AG10803 (cell line): Measurements from ENCODE around the gene OR8B3.
"Not testable (repeated sequence)": the region's sequence is repeated elsewhere in the genome, so short reads cannot be mapped to it uniquely, and the experiment has no call there.

Experiments
- DNase-seq: peaks from one replicate; pipeline ENCODE4 v3.0.0; 2010; ENCODE audit warnings: low read depth
- H3K4me3 ChIP-seq: 2 replicates; pipeline ENCODE4 v1.5.1; 2011; ENCODE audit warnings: mild to moderate bottlenecking, low read length, control low read depth
- CTCF ChIP-seq: conservative IDR thresholded peaks from 2 replicates; pipeline ENCODE4 v1.5.1; 2011; ENCODE audit warnings: mild to moderate bottlenecking, low read length, control low read depth, inconsistent platforms

The OR8B3 gene

DNA sequence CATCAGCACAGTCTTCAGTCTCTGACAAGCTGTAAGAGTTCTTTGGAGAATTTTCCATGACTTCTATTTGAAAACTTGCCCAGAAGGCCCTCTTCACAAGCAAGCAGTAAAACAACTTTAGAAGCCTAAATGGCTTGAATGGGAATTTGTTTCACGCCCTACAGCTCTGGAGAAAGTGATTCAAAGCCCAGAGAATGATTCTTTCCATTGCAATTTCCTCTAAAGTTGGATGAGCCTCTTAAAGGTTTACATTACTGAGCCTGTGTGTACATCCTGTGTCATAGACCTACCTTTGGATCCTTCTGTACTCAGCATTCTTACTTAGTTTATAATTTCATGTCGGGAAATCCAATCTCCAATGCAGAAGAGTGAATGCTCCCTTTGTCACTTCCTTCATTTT, 6.8 kb upstream of the OR8B3 start:
- no peak for TF ChIP-seq CTCF
- DNase-seq: no peak
- no peak overlapping the region for H3K4me3 ChIP-seq

DNA sequence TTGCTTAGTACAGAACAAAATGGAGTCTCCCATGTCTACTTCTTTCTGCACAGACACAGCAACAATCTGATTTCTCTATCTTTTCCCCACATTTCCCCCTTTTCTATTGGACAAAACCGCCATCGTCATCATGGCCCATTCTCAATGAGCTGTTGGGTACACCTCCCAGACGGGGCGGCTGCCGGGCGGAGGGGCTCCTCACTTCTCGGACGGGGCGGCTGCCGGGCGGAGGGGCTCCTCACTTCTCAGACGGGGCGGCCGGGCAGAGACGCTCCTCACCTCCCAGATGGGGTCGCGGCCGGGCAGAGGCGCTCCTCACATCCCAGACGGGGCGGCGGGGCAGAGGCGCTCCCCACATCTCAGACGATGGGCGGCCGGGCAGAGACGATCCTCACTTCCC, 4.4 kb upstream of the OR8B3 start:
- DNase-seq, H3K4me3 ChIP-seq: not testable (repeated sequence)

- peak; percentile 82 for TF ChIP-seq CTCF
- DNase-seq: peak; percentile 84
Observed at GRCh38 chr11:124402326-124402922, 3.6 kb upstream of the OR8B3 start.

DNA sequence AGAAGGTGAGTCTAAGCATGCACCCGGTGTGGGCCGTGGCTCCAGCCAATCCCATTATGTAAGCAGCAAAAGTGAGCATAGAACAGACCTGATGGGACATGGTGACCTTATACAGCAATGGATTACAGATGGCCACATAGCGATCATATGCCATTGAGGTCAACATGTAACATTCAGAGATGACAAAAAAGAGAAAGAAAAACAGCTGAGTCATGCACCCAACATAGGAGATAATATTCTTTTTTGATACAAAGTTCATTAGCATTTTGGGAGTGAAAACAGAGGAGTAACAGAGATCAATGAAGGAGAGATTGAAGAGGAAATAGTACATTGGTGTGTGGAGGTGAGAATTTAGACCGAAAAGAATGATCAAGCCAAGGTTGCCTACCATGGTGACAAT, 2.0 kb downstream of the OR8B3 start:
- DNase-seq, H3K4me3 ChIP-seq: not testable (repeated sequence)

More at GRCh38 chr11:124402326-124402922, 3.6 kb upstream of the OR8B3 start:
- no peak overlapping the region for H3K4me3 ChIP-seq

DNA sequence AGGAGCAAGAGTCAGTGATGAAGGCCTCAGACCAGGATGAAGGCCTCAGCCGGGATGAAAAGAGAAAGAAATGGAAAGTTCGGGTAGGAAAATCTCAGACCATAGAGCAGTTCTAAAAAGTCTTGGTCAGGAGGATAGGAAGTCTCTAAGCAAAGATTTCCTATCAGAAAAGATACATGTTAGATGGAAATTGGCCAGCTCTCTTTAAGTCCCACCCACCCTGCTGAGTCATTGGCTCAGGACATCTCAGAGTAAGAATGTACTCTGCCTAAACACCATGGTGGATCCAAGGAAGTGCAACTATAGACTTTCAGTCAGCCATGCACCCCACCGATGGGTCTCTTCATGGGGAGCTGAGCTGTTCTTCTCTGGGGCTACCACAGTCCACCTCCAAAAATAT, 4.4 kb downstream of the OR8B3 start:
- DNase-seq: no peak
- TF ChIP-seq CTCF: no peak
- no peak overlapping the region for H3K4me3 ChIP-seq

- H3K4me3 ChIP-seq: no peak within 1 kb of the TSS
- no peak for TF ChIP-seq CTCF
- no peak for DNase-seq
Observed at GRCh38 chr11:124384399-124384798, 14.4 kb downstream of the OR8B3 start, which contains the start of gene OR8B2. Gene OR8B2 (minus strand): TSS chr11:124384499. CDS start chr11:124383343, 1,156 bp downstream.

DNA sequence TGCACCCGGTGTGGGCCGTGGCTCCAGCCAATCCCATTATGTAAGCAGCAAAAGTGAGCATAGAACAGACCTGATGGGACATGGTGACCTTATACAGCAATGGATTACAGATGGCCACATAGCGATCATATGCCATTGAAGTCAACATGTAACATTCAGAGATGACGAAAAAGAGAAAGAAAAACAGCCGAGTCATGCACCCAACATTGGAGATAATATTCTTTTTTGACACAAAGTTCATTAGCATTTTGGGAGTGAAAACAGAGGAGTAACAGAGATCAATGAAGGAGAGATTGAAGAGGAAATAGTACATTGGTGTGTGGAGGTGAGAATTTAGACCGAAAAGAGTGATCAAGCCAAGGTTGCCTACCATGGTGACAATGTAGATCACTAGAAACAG, 16.0 kb downstream of the OR8B3 start:
- DNase-seq, H3K4me3 ChIP-seq: not testable (repeated sequence)

GRCh38 chr11:124380585-124380984, 18.2 kb downstream of the OR8B3 start:
- DNase-seq: no peak
- no peak overlapping the region for H3K4me3 ChIP-seq
- TF ChIP-seq CTCF: no peak

DNA sequence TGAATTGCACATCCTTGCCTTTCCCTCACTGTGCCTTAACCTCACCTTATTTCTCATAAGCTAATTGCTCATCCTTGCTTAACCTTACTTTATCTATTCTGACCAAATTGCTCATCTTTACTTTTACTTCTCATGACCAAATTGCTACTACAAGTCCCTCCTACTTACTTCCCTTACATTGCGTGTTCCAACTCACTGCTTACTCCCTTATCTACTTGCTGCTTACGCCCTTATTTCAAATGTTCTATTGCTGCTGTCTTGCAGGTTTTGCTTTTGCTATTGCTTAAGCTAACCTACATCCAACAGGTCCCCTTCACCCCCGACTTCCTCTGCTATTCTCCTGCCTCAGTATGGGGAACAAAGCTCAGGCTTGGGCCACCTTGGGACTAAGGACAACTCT, 22.5 kb downstream of the OR8B3 start:
- H3K4me3 ChIP-seq: no peak overlapping the region
- no peak for TF ChIP-seq CTCF
- no peak for DNase-seq
